K562 (cell line): Measurements from ENCODE around the gene ARL6IP6. TPM values are rescaled to one million over a fixed set of nuclear protein-coding genes. Genes with fewer than 3 reads are reported as not detected.

Experiments
- C11orf30 ChIP-seq: fragments of 450-650 bp; IDR thresholded peaks from 2 replicates; pipeline ENCODE4 v1.6.1; 2016; ENCODE audit warnings: low read depth, mild to moderate bottlenecking
- CBX1 ChIP-seq: sonication (generic); IDR thresholded peaks from 2 replicates; pipeline ENCODE4 v1.6.1; 2016; ENCODE audit warnings: antibody characterized with exemption, low read depth, mild to moderate bottlenecking
- CHCHD3 ChIP-seq: fragments of 250-450 bp; sonication (Bioruptor Pico); IDR thresholded peaks from 2 replicates; pipeline ENCODE4 v2.1.2; 2022; ENCODE audit warnings: mild to moderate bottlenecking
- E2F3 ChIP-seq: fragments of 250-450 bp; sonication (Bioruptor Pico); IDR thresholded peaks from 2 replicates; pipeline ENCODE4 v1.4.0; 2020; ENCODE audit warnings: mild to moderate bottlenecking
- HLTF ChIP-seq: fragments of 450-650 bp; IDR thresholded peaks from 2 replicates; pipeline ENCODE4 v1.6.1; 2016
- HNRNPLL ChIP-seq: fragments of 200-400 bp; formaldehyde crosslinking; IDR thresholded peaks from 2 replicates; pipeline ENCODE4 v1.6.1; 2017; ENCODE audit warnings: low read length, low read depth, mild to moderate bottlenecking; ENCODE audit not compliant: poor library complexity, severe bottlenecking
- LEF1 ChIP-seq: fragments of 450-650 bp; IDR thresholded peaks from 2 replicates; pipeline ENCODE4 v1.6.1; 2016; ENCODE audit warnings: mild to moderate bottlenecking
- MAZ ChIP-seq, 2 experiments: fragments of 450-650 bp in 1 of 2; sonication (generic) in 1 of 2; formaldehyde crosslinking; IDR thresholded peaks in 1 of 2; conservative IDR thresholded peaks in 1 of 2; 2 replicates each; pipeline versions ENCODE4 v1.4.0 to v1.5.0; 2020; ENCODE audit warnings: mild to moderate bottlenecking in 1 of 2, missing genetic modification reagents in 1 of 2
- MNT ChIP-seq, 2 experiments: fragments of 450-650 bp; conservative IDR thresholded peaks; 2 replicates each; pipeline ENCODE4 v1.6.1; 2017; ENCODE audit warnings: mild to moderate bottlenecking in 2 of 2, moderate library complexity in 2 of 2
- MTA2 ChIP-seq: fragments of 450-650 bp; IDR thresholded peaks from 2 replicates; pipeline ENCODE4 v1.6.1; 2016; ENCODE audit warnings: low read depth
- NEUROD1 ChIP-seq: fragments of 150-350 bp; IDR thresholded peaks from 2 replicates; pipeline ENCODE4 v1.6.1; 2014; ENCODE audit warnings: borderline replicate concordance, low read length, low read depth; ENCODE audit not compliant: partially characterized antibody
- NFXL1 ChIP-seq: fragments of 450-650 bp; formaldehyde crosslinking; IDR thresholded peaks from 2 replicates; pipeline ENCODE4 v1.4.0; 2021; ENCODE audit warnings: mild to moderate bottlenecking
- PRPF4 ChIP-seq: fragments of 200-400 bp; formaldehyde crosslinking; IDR thresholded peaks from one replicate; pipeline ENCODE4 v1.6.1; 2017; ENCODE audit warnings: low read length, low read depth, mild to moderate bottlenecking; ENCODE audit not compliant: insufficient read depth, poor library complexity, severe bottlenecking
- RUNX1 ChIP-seq: sonication (generic); IDR thresholded peaks from 2 replicates; pipeline ENCODE4 v1.6.1; 2016; ENCODE audit warnings: antibody characterized with exemption, low read depth
- SIRT6 ChIP-seq: IDR thresholded peaks from one replicate; pipeline ENCODE4 v1.6.1; 2012; ENCODE audit warnings: low read depth, mild to moderate bottlenecking, control low read depth, inconsistent platforms, low read length, moderate library complexity
- SUPT5H ChIP-seq: fragments of 450-650 bp; IDR thresholded peaks from 2 replicates; pipeline ENCODE4 v1.6.1; 2016
- TBP ChIP-seq: optimal IDR thresholded peaks from 2 replicates; pipeline ENCODE3; 2011; ENCODE audit warnings: low read depth, low read length, improper control_type of control experiment
- VEZF1 ChIP-seq: fragments of 200-800 bp; sonication (Bioruptor generic); IDR thresholded peaks from 2 replicates; pipeline ENCODE4 v1.6.1; 2017; ENCODE audit warnings: missing genetic modification characterization, missing compliant biosample characterization
- ZBTB5 ChIP-seq: fragments of 450-650 bp; IDR thresholded peaks from 2 replicates; pipeline ENCODE4 v1.6.1; 2017; ENCODE audit warnings: antibody characterized with exemption
- ZNF263 ChIP-seq: sonication (generic); formaldehyde crosslinking; IDR thresholded peaks from 2 replicates; pipeline ENCODE4 v1.8.0; 2022; ENCODE audit warnings: mild to moderate bottlenecking, missing genetic modification reagents, borderline replicate concordance
- ZNF696 ChIP-seq: fragments of 250-450 bp; sonication (Bioruptor Pico); conservative IDR thresholded peaks from 2 replicates; pipeline ENCODE4 v1.4.0; 2020; ENCODE audit warnings: mild to moderate bottlenecking, moderate library complexity
- ZNF740 ChIP-seq, 3 experiments: fragments of 200-800 bp in 1 of 3; sonication (Bioruptor generic) in 1 of 3; sonication (generic) in 1 of 3; formaldehyde crosslinking in 1 of 3; IDR thresholded peaks; 2 replicates each; pipeline versions ENCODE4 v1.6.1 to v1.8.0; 2016 to 2022; ENCODE audit warnings: mild to moderate bottlenecking in 2 of 3, missing compliant biosample characterization in 2 of 3, missing genetic modification characterization in 2 of 3, missing genetic modification reagents in 1 of 3
- polyA plus RNA-seq, 8 experiments: library from polyadenylated mRNA; depleted of rRNA in 4 of 8; stranded (reverse) in 5 of 8; unstranded in 3 of 8; fragments of >200 nt; fragmentation: Nextera tagmentation in 2 of 8; fragmentation: Illumina TruSeq in 1 of 8; extraction: Ambion mirVana in 2 of 8; extraction: Trizol in 1 of 8; gene quantifications; 2 replicates each; pipeline versions ENCODE4 v1.2.1 to v1.2.3, GENCODE V29; 2011 to 2014; ENCODE audit warnings: inconsistent platforms in 1 of 8, missing spikeins in 1 of 8
- total RNA-seq, 7 experiments: library from RNA; depleted of rRNA in 6 of 7; stranded (reverse); fragments of >200 nt in 6 of 7; fragmentation: Illumina TruSeq in 2 of 7; extraction: Trizol in 2 of 7; gene quantifications; 2 replicates each; pipeline versions ENCODE4 v1.2.1 to v1.2.3, GENCODE V29; 2011 to 2021; ENCODE audit warnings: low replicate concordance in 1 of 7

ARL6IP6 gene
- total and polyA plus RNA-seq, 9 of the 15 experiments (the other 6 are each of a cell fraction or from before 2014, with no cell fraction given), result 19.2 to 98.5 (median 36.2) TPM

GRCh38 chr2:152717228-152718075 is 968 bp upstream of the ARL6IP6 start, which contains the start of gene PRPF40A (continued):
- TF ChIP-seq VEZF1 (CRISPR knock-in tag) (peak; percentile 98), ZNF263 (peak; percentile 89), NFXL1 (no peak), RUNX1 (no peak), LEF1 (peak; percentile 3; the same call in 1 of the 2 replicates), ZNF696 (CRISPR knock-in tag) (no peak), C11orf30 (peak; percentile 95), HLTF (peak; percentile 68; the same call in 1 of the 2 replicates), NEUROD1 (peak; percentile 91), ZNF740 (CRISPR knock-in tag; IDR thresholded peaks at IDR 0.05) (peak; percentile 99), ZNF740 (tag; IDR thresholded peaks at IDR 0.05) (peak in 1 of 2 experiments; percentile 98; a peak in 2 of 4 replicates), SIRT6 (no peak), CBX1 (0 out of 2 replicates have a peak, but pooled peaks have one; percentile 44), SUPT5H (peak; percentile 92), TBP (peak; percentile 91), E2F3 (CRISPR knock-in tag) (peak; percentile 40; the same call in 1 of the 2 replicates), ZBTB5 (no peak), CHCHD3 (CRISPR knock-in tag) (0 out of 2 replicates have a peak, but pooled peaks have one; percentile 70), MAZ (CRISPR knock-in tag; conservative IDR thresholded peaks at IDR 0.05 in 1 of 2, IDR thresholded peaks at IDR 0.05 in 1 of 2) (peak; percentile 72 to 98; a peak in 3 of 4 replicates), HNRNPLL (peak; percentile 85), MNT (conservative IDR thresholded peaks at IDR 0.05) (peak in 1 of 2 experiments; percentile 52), MTA2 (peak; percentile 91), PRPF4 (no peak)
